ENCODE measurements around the gene TRAPPC12. TPM values are rescaled to one million over a fixed set of nuclear protein-coding genes. Genes with fewer than 3 reads are reported as not detected.

The TRAPPC12 gene
- total RNA-seq, 4 donors from 2014 or later: 90.2 to 248 (median 157) TPM

DNA sequence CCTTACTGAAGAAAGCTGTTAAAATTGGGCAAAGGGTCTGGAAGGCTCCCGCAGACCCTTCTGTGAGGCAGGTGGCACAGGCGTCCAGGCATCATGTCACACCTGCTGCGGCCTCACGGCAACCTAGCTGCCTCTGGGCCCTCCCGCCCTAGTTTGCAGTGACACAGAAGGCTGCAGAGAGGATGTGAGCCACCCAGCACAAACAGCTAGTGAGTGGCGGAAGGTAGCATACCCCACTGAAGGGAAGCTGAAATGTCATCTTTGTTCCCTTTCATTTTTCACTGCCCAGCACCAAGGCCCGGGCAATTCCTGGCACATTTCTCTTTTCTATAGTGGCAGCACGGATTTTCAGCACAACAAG lies 53.8 kb downstream of the TRAPPC12 start:
- TF ChIP-seq EP300 (IDR thresholded peaks at IDR 0.05): no peak
- no peak for TF ChIP-seq CTCF (IDR thresholded peaks at IDR 0.05)
- no peak for TF ChIP-seq POLR2A (IDR thresholded peaks at IDR 0.05)
- no peak for TF ChIP-seq POLR2AphosphoS5 (IDR thresholded peaks at IDR 0.05)
- H3K27ac ChIP-seq: no peak overlapping the region
- 93% methylated on average over 8 of the region's 8 CpGs for WGBS
- H3K36me3 ChIP-seq: peaks cover 58% of the 10 kb centered on the region
- H3K4me3 ChIP-seq: no peak overlapping the region
- H3K4me1 ChIP-seq: no peaks in the 10 kb centered on the region
- no peak for DNase-seq (ENCODE audit: low spot score in 2 of 2)
- H3K27me3 ChIP-seq: no peaks in the 10 kb centered on the region
- H3K9me3 ChIP-seq: no peaks in the 10 kb centered on the region

DNA sequence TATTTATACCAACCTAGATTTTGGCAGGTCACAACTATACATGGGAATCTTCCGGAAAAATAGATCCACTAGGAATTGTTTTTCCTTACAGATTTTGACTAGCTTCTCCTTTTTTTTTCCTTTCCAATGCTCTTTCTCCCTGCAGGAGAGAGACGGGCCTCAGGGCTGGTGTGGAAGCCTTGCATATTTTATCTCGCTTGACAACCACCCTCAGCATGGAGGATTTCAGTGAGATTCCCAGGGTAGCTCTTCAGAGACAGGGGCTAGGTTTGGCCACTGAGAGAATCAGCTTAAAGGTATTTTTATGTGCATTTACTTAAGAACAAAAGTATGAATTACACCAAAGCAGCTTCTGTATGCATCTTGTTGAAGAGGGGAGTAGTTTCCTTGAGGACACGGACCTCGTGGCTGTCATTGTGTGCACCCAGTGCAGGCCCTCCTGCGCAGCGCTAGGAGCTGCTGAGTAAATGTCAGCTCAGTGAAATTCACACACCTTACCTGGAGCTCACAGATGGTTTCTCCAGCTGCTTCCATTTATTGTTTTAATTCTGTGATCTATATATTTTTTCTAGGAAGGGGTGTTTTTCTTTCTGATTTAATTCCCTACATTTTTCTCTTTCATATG lies 54.4 kb downstream of the TRAPPC12 start:
- Histone ChIP-seq H3K4me3 (no peak overlapping the region), H3K27me3 (no peaks in the 10 kb centered on the region), H3K27ac (no peak overlapping the region), H3K4me1 (no peaks in the 10 kb centered on the region), H3K9me3 (no peaks in the 10 kb centered on the region), H3K36me3 (peaks cover 53% of the 10 kb centered on the region)
- WGBS: 82% methylated on average over 7 of the region's 7 CpGs
- TF ChIP-seq CTCF (IDR thresholded peaks at IDR 0.05) (no peak), EP300 (IDR thresholded peaks at IDR 0.05) (no peak), POLR2AphosphoS5 (IDR thresholded peaks at IDR 0.05) (no peak), POLR2A (IDR thresholded peaks at IDR 0.05) (no peak)
- no peak for DNase-seq (ENCODE audit: low spot score in 2 of 2)

DNA sequence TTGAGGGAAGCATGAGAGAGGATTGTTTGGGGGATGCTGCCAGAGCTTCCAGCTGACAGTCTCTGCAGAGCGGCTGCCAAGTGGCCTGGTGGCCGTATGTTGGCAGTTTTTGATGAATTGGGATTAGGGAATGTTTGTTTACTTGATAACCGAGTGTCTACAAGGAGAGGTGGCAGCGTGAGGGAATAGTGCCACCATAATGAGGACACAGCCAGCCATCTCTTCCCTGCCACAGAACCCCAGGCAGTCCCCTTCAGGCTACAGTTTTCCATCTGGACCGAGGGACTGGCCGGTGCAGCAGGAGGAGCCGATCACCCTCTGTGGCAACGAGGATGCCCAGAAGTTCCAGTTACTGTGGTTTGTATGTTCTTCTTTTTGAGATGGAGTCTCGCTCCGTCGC lies 55.2 kb downstream of the TRAPPC12 start:
- TF ChIP-seq EP300 (IDR thresholded peaks at IDR 0.05) (no peak), POLR2AphosphoS5 (IDR thresholded peaks at IDR 0.05) (no peak), POLR2A (IDR thresholded peaks at IDR 0.05) (no peak), CTCF (IDR thresholded peaks at IDR 0.05) (no peak)
- no peaks in the 10 kb centered on the region for H3K27me3 ChIP-seq
- no peak overlapping the region for H3K27ac ChIP-seq
- DNase-seq (ENCODE audit: low spot score in 2 of 2): no peak
- no peak overlapping the region for H3K4me3 ChIP-seq
- peaks cover 47% of the 10 kb centered on the region for H3K36me3 ChIP-seq
- H3K4me1 ChIP-seq: no peaks in the 10 kb centered on the region
- no peaks in the 10 kb centered on the region for H3K9me3 ChIP-seq
- 84% methylated on average over 11 of the region's 11 CpGs for WGBS

DNA sequence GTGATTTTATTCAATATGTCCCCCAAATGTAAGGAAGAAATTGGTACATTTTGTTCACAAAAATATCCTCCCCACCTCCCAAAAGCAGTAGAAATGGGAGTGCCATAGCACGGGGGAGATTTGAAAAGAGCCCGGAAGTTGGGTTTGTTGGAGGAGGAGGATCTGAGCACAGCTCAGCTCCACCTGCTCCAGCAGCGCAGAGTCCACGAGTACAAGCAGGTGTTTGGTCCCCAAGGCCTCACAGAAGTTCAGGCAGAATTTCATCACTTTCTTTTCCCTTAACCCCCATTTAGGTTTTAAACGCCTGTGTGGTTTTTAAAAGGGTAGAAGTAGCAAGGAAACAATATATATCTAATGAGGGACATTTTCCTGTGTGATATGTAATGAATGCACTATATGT lies 56.0 kb downstream of the TRAPPC12 start:
- DNase-seq (ENCODE audit: low spot score in 2 of 2): no peak
- WGBS: 86% methylated on average over 5 of the region's 5 CpGs
- no peaks in the 10 kb centered on the region for H3K9me3 ChIP-seq

GRCh38 chr2:3440477-3440876 lies 61.0 kb downstream of the TRAPPC12 start:
- no peak overlapping the region for H3K27ac ChIP-seq
- no peaks in the 10 kb centered on the region for H3K9me3 ChIP-seq
- no peak for DNase-seq (ENCODE audit: low spot score in 2 of 2)
- no peaks in the 10 kb centered on the region for H3K4me1 ChIP-seq
- no peaks in the 10 kb centered on the region for H3K27me3 ChIP-seq
- peaks cover 20% of the 10 kb centered on the region for H3K36me3 ChIP-seq
- 54% methylated on average over 2 of the region's 2 CpGs for WGBS
- TF ChIP-seq POLR2AphosphoS5 (IDR thresholded peaks at IDR 0.05) (no peak), CTCF (IDR thresholded peaks at IDR 0.05) (no peak), EP300 (IDR thresholded peaks at IDR 0.05) (no peak), POLR2A (IDR thresholded peaks at IDR 0.05) (no peak)
- H3K4me3 ChIP-seq: no peak overlapping the region

More for the DNA sequence above, 56.0 kb downstream of the TRAPPC12 start:
- TF ChIP-seq CTCF (IDR thresholded peaks at IDR 0.05): no peak
- TF ChIP-seq POLR2A (IDR thresholded peaks at IDR 0.05): no peak
- peaks cover 42% of the 10 kb centered on the region for H3K36me3 ChIP-seq
- no peaks in the 10 kb centered on the region for H3K27me3 ChIP-seq
- no peaks in the 10 kb centered on the region for H3K4me1 ChIP-seq
- no peak overlapping the region for H3K27ac ChIP-seq
- no peak overlapping the region for H3K4me3 ChIP-seq
